HG02678 (cell line): ENCODE measurements around the gene CBFA2T3.

ENCODE experiments used
- ATAC-seq: cut with Tn5 transposase; IDR thresholded peaks from one replicate; pipeline ENCODE4 v1.9.1; 2021; ENCODE audit warnings: mild to moderate bottlenecking, moderate library complexity; ENCODE audit not compliant: unreplicated experiment

Gene CBFA2T3

GRCh38 chr16:88844419-88845036, 132.5 kb downstream of the CBFA2T3 start:
- no peak for ATAC-seq

DNA sequence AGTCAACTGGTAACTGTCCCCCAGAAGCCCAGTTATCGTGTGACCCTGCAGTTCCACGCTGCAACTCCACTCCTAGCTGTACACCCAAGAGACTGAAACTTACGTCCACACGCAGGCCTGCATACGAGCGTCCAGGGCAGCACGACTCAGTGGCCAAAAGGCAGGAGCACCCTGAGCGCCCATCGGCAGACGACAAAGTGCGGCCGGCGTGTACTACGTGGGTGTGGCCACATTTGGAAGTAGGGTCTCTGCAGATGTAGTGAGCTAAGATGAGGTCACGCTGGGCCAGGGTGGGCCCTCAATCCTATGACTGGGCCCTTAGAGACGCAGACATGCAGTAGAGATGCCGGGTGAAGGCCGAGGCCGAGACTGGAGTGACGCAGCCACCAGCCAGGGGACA, 133.8 kb downstream of the CBFA2T3 start:
- ATAC-seq = no peak

DNA sequence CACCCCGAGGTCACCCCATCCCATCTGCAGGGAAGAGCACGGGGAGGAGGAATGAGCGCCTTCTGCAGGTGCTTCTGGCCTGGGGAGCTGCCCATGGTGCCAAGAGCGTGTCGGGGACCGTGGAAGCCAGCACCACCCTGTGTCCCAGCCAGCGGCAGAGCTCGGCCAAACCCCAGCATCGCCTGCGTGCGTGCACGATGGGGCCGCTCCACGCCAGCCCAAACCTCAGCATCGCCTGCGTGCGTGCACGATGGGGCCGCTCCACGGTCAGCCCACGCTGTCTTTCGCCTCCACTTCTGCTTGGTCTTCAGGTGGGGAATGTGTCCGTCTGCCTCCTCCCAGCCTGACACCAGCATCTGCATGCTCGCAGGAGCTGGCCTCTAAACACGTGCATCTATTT, 134.2 kb downstream of the CBFA2T3 start:
- no peak for ATAC-seq

- no peak for ATAC-seq
Measured at GRCh38 chr16:88842308-88842756, 134.7 kb downstream of the CBFA2T3 start.

GRCh38 chr16:88841521-88842307, 135.3 kb downstream of the CBFA2T3 start:
- ATAC-seq = no peak

DNA sequence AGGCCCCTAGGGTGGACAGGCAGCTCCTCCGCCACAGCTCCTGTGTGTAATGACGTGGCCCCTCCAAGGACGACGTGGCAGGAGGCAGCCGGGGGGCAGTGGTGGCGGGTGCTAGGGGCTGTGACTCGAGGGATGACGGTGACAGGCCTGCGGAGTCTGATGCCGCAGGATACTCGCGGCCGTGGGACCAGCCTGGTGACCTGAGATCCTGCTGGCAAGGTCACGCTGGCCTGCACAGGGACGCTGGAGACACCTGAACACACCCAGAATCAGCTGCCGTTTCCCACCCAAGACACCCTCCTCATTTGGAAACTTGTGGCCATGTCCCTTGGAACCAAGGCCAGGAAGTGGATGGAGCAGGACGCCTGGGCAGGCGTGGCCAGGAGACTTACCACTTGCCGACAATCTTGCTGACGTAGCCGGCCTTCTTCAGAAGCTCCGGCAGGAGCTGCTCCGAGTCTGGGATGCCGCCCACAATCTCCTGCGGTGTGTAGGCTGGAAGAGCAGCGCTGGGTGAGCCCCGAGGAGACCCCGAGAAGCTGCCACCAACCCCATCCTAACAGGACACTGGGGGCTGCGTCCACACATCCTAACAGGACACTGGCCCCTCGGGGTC, 136.3 kb downstream of the CBFA2T3 start:
- no peak for ATAC-seq

DNA sequence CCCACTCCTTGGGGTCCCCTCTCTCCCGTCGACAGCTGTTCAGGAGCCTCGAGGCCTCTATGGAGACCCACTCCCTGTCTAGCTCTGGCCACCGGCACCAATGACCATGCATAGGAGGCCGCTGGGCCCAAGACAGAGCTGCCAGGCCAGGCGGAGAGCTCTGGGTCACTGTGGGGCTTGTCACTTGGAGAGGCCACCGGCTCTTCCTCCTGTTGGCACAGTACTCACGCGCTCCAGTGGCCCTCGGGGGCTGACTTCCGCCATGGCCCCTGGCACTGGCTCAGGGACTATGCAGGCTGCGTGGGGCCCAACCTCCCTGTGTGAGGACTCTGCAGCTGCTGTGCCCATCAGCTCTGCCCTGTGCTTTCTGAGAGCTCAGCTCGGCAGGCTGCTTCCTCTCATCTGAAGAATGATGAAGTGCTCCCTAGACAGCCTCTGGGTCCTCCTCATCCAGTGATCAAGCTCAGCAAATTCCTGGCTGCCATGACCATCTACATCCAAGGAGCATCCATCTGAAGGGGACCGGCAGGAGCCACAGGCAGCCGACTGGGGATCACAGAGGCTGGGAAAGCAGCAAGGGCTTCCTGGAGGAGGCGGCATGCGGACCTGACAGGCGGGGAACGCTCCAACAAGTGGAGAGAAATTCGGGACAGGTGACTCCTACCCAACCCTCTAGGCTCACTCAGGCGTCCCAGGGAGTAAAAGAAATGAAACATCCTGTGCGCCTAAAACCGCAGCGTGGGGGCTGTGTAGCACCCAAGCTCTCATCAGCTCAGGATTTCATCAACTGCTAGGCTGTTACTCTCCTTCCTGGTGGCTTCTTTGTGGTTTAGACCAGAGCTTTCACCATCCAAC, 137.0 kb downstream of the CBFA2T3 start:
- no peak for ATAC-seq

DNA sequence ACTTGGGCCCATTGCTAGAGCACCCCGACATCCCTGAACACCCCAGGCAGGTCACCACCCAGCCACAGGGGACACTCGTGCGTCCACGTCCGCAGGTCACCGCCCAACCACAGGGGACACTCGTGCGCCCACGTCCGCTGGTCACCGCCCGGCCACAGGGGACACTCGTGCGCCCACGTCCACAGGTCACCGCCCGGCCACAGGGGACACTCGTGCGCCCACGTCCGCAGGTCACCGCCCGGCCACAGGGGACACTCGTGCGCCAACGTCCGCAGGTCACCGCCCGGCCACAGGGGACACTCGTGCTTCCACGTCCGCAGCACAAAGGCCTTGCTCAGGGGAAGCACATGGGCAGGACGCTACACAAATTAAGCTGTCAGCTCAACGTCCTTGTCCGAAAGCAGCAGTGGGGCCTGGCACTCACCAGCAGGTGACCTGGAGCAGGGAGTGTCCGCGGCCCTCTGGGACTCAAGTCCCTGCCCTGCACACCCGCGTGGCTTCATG, 137.9 kb downstream of the CBFA2T3 start:
- ATAC-seq = no peak

DNA sequence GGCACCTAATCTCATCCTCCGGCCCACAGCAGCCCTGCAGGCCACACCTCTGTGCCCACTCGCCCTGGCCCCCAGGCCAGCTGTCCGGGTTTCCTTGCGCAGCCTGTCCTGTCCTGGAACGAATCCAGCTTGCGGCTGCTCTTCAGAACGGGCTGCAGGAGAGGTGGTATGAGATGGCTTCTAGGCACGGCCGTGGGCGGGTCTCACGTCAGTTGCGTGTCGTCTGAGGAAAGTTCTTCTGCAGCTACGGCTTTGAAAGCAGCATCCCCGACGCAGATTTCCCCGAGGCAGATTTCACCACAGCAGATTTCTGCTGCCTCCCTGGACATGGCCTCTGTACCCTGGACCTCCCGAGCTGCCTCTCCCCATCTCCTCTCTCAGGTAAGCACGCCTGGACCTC, 138.4 kb downstream of the CBFA2T3 start:
- no peak for ATAC-seq

GRCh38 chr16:88837806-88838205, 139.2 kb downstream of the CBFA2T3 start:
- no peak for ATAC-seq

DNA sequence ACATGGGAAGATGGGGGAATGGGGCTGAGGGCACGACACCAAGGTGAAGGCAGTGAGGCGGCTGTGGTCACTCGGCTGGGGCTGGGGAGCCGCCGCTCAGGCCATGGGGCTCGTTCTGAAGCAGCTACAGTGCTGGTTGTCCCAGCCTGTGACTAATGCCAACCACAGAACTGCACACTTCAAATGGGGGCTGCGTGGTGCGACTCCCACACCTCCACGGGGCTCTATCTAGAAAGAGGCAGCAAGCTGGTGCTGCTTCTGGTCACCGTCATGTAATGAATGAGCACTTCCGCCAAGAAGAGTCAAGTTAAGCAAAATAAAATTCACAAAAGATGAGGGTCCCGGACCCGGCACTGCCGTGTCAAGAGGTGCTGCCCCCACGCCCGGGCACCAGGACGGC, 140.2 kb downstream of the CBFA2T3 start:
- no peak for ATAC-seq

DNA sequence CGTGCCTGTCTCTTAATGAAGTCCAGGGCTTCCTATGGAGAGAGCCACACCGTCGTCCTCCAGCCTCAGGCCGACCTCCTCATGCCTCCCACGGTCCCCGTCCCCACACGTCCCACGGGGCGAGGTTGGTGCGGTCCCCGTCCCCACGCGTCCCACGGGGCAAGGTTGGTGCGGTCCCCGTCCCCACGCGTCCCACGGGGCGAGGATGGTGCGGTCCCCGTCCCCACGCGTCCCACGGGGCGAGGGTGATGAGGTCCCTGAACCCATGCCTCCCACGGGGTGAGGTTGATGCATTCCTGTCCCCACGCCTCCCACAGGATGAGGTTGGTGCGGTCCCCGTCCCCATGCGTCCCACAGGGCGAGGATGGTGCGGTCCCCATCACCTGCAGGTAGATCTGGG, 141.2 kb downstream of the CBFA2T3 start:
- no peak for ATAC-seq

DNA sequence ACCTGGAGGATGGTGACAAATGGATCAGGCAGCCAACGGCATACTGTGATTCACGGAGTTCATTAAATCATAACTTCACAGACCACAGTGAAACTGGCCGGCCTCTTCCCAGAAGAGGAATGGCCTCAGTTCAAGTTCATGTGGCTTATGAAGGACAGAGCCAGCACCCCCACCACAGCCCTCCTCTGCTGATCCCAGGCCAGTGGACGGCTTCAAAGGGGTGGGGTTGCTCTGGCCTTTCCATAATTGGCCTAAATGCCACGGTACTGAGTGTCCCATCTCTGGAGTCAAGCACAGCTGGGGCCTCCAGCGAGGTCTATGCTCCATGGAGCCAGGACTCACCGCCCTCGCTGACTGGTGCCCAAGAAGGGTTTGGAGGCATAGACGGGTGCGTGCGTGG, 141.6 kb downstream of the CBFA2T3 start:
- ATAC-seq = no peak

DNA sequence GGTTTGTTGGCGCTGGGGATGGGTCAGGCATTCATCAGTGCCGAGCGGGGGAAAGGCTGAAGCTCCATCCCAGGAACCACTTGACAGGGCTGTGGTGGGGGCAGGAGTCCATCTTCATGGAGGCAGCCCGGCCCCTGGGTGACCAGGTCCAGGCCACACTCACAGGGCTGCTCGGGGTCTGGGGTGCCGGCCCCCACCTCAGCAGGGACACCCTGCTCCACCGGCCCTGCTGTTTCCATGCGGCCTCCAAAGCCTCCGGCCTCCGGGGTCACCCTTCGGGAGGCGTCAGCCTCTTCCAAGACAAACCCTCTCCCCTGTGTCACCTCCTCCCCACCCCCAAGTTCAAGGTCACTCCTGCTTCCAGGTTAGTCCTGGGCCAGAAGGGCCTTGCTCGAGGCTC, 142.3 kb downstream of the CBFA2T3 start:
- ATAC-seq = no peak

GRCh38 chr16:88833086-88833485, 143.9 kb downstream of the CBFA2T3 start:
- ATAC-seq = no peak

DNA sequence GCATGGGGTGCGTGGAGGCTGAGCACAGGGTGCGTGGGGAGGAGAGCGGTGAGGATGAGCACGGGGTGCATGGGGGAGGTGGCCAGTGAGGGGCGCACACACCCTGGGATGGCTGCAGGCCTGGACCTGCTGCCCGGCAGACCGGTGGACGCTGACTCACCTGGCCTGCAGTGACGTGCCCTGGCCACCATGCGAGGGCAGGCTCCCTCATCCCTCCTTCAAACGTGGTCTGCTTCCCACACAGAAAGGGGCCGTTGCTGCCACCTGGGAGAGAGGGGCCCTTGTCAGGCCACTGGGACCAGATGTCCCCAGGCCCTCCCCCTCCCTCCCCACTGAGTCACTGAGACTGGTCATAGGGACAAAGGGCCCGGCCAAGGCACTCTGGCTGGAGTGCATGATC, 145.2 kb downstream of the CBFA2T3 start:
- no peak for ATAC-seq

- ATAC-seq = no peak
Measured at GRCh38 chr16:88830783-88831182, 146.2 kb downstream of the CBFA2T3 start.

DNA sequence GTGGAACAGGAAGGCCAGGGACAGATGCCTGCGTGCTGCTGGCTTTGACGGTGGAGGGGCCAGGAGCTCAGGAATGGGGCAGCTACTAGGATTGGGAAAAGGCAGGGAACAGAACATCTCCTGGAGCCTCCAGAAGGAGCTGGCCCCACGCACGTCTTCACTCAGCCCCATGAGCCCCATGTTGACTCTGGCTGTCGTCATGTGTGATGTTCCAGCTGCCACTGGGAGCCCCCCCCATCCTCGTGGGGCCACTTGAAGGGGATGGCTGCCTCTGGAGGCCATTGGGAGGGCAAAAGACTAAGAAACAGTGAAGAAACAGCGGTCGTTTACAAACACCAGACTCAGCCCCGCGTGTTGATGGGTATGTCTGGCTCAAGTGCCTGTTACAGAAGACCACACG, 146.7 kb downstream of the CBFA2T3 start:
- no peak for ATAC-seq

GRCh38 chr16:88828711-88829110, 148.3 kb downstream of the CBFA2T3 start:
- ATAC-seq = no peak

DNA sequence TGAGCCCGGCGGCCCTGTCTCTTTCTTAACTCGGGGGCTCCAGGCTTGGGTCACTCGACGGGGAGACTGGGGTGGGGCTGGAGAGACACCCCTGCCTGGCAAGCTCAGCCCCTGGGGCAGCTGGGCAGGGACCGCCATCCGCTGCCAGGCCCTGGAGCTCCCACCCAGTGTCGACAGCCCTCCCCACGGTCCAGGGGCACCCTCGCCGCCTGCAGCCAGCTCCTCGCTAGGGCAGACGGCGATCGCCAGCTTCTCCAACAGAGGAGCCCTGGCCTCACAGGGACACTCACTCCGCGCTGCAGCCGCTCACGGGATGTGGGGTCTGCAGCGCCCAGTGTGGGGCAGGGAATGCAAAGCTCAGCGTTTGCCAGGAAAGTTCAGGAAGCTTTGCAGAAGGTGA, 149.3 kb downstream of the CBFA2T3 start:
- ATAC-seq = no peak
